Calu3 (cell line): ENCODE data around the gene ZNF710. TPM values are rescaled to one million over a fixed set of nuclear protein-coding genes. Genes with fewer than 3 reads are reported as not detected.
"Not testable (repeated sequence)": the region's sequence is repeated elsewhere in the genome, so short reads cannot be mapped to it uniquely, and the experiment has no call there.

Experiments
- Bru-seq: library from RNA; stranded (reverse); fragments of 400-500 nt; gene quantifications from one replicate; lab custom pipeline; 2021; lab: Mats Ljungman, UMichigan
- BruChase-seq, 2 experiments: library from RNA; stranded (reverse); fragments of 400-500 nt; gene quantifications; one replicate each; lab custom pipeline; 2021; lab: Mats Ljungman, UMichigan
- BruUV-seq: library from RNA; stranded (reverse); fragments of 400-500 nt; replicated peaks from 2 replicates; lab custom pipeline; 2021; lab: Mats Ljungman, UMichigan
- CTCF ChIA-PET: fragments of 300-600 bp; sonication (Branson Sonifier 250); formaldehyde crosslinking; loops from one replicate; lab custom pipeline; 2022; ENCODE audit warnings: antibody characterized with exemption; lab: Charles Lee
- DNase-seq: peaks from one replicate; pipeline ENCODE4 v3.0.0; 2022
- H3K27ac Mint-ChIP-seq: one replicate; pipeline ENCODE4 v1.8.0; 2022; ENCODE audit warnings: mixed read lengths; ENCODE audit not compliant: unreplicated experiment
- H3K27me3 Mint-ChIP-seq: one replicate; pipeline ENCODE4 v1.8.0; 2022; ENCODE audit warnings: mixed read lengths; ENCODE audit not compliant: unreplicated experiment
- H3K36me3 Mint-ChIP-seq: one replicate; pipeline ENCODE4 v1.8.0; 2022; ENCODE audit warnings: mild to moderate bottlenecking, moderate library complexity, mixed read lengths; ENCODE audit not compliant: insufficient read depth, unreplicated experiment
- H3K4me1 Mint-ChIP-seq: one replicate; pipeline ENCODE4 v1.8.0; 2022; ENCODE audit warnings: mild to moderate bottlenecking, low read depth, mixed read lengths; ENCODE audit not compliant: unreplicated experiment
- H3K4me3 Mint-ChIP-seq: one replicate; pipeline ENCODE4 v1.8.0; 2022; ENCODE audit warnings: mild to moderate bottlenecking, low read depth, moderate library complexity, mixed read lengths; ENCODE audit not compliant: unreplicated experiment
- H3K9me3 Mint-ChIP-seq: one replicate; pipeline ENCODE4 v1.8.0; 2022; ENCODE audit warnings: low read depth, mixed read lengths; ENCODE audit not compliant: unreplicated experiment
- CTCF ChIP-seq: fragments of 200-600 bp; IDR thresholded peaks from one replicate; pipeline ENCODE4 v1.8.0; 2022; ENCODE audit warnings: antibody characterized with exemption; ENCODE audit not compliant: unreplicated experiment
- intact Hi-C: fragments of 100-400 bp; cut with micrococcal nuclease; formaldehyde crosslinking; loops from one replicate; pipeline ENCODE4 v1.10.0; 2022; ENCODE audit not compliant: unreplicated experiment
- long read RNA-seq: library from polyadenylated mRNA; stranded (forward); transcript quantifications from one replicate; pipeline ENCODE4 v2.0.0, GENCODE V29; 2022
- total RNA-seq: library from RNA; stranded (reverse); gene quantifications from 2 replicates; pipeline ENCODE4 v1.2.3, GENCODE V29; 2022

ZNF710 gene
- total RNA-seq (14.3 and 15.4 TPM in 2 replicates), Bru-seq, nascent RNA (percentile 66 among the genes with signal in this experiment), BruChase-seq, experiment 1, labeled RNA remaining after a 6-hour chase (percentile 61 among the genes with signal in this experiment), BruChase-seq, experiment 2, labeled RNA remaining after a 2-hour chase (percentile 65 among the genes with signal in this experiment)
- long read RNA-seq, full-length matches to known transcripts, result 1 of 5 reads
- long read RNA-seq, partial matches to known transcripts, result 1 of 5 reads
- long read RNA-seq, other reads (novel, unspliced or antisense), result 3 of 5 reads

GRCh38 chr15:90001062-90001682, at the start of gene ZNF710:
Gene ZNF710 (plus strand): TSS chr15:90001324. CDS start chr15:90067138, 65,814 bp downstream.
- Mint-ChIP-seq H3K36me3 (peaks cover 29% of the 10 kb centered on the region), H3K27me3 (no peaks in the 10 kb centered on the region), H3K4me1 (peaks cover 37% of the 10 kb centered on the region), H3K27ac (peak within 1 kb of the TSS; percentile 81), H3K9me3 (no peaks in the 10 kb centered on the region), H3K4me3 (peak within 1 kb of the TSS; percentile 71)
- DNase-seq, result peak; percentile 34
- intact Hi-C loops, result loop anchor here (10.0 kb wide), 1 partner anchor 54 kb away; no protein-coding TSS in a partner anchor
- BruUV-seq, result TSS peak; percentile 62
- CTCF ChIA-PET, result interaction anchor here (0.7 kb wide), 1 partner anchor 54 kb away, joined by 4 read pairs; no protein-coding TSS in a partner anchor
- TF ChIP-seq CTCF, result no peak

DNA sequence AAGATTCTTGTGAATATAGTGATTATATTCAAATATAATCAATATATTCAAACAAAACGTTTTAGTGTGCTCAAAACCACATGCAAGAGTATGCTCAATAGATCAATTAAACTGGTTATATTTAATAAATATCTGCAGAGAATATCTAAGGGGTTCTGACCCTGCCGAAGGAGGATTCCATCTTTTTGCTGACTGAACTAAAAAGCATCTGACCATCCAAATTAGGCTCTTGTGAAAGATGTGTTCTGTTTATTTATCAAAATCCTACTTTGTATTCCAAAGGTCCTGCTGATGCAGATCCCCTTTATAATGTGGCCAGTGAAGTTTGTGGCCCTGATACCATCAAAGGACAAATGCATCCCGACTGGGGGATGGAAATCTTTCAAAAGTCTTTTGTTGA, 46.6 kb upstream of the ZNF710 start:
- CTCF ChIA-PET, result no interaction called here
- no TSS peak for BruUV-seq
- Mint-ChIP-seq H3K27ac (no peak overlapping the region), H3K27me3 (no peaks in the 10 kb centered on the region), H3K4me3 (no peak overlapping the region), H3K36me3 (no peaks in the 10 kb centered on the region), H3K9me3 (no peaks in the 10 kb centered on the region), H3K4me1 (no peaks in the 10 kb centered on the region)
- TF ChIP-seq CTCF, result no peak
- no peak for DNase-seq
- intact Hi-C loops, result no loop called here

DNA sequence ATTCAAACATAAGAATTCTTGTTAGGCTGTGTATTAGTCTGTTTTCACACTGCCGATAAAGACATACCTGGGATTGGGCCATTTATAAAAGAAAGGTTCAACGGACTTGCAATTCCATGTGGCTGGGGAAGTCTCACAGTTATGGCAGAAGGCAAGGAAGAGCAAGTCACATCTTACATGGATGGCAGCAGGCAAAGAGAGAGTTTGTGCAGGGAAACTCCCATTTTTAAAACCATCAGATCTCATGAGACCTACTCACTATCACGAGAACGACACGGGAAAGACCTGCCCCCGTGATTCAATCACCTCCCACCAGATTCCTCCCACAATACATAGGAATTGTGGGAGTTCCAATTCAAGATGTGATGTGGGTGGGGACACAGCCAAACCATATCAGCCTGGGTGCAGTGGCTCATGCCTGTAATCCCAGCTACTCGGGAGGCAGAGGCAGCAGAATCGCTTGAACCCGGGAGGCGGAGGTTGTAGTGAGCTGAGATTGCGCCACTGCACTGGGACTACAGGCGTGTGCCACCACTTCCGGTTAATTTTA, 45.6 kb upstream of the ZNF710 start:
- BruUV-seq, H3K27me3 Mint-ChIP-seq: not testable (repeated sequence)

DNA sequence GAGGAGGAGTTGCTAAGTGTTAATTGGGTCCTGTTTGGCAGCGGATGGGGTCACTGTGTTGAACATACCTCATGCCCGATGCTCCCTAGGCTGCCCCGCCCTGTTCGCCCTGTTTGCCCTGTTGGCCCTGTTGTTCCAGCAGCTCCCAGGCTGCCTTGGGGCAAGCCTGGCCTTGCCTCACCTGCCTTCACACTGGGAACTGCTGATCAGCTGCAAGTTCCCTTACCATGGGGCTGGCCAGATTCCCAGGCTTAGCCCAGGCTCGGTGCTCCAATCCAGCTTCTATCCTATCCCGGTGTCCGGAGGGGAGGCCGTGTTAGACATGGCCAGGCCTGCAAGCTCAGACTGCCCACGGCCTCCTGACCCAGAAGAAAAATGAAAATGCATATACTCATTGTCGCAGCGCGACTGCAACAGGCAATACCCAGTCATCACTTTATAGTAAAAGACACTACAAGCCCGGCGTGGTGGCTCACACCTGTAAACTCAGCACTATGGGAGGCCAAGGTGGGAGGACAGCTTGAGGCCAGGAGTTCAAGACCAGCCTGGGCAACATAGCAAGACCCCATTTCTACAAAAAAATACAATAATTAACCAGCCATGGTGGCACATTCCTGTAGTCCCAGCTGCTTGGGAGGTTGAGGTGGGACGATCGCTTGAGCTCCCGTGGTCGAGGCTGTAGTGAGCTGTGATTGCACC, 42.9 kb upstream of the ZNF710 start:
- no peaks in the 10 kb centered on the region for H3K4me1 Mint-ChIP-seq
- no peaks in the 10 kb centered on the region for H3K9me3 Mint-ChIP-seq
- no TSS peak for BruUV-seq
- intact Hi-C loops, result no loop called here
- no peaks in the 10 kb centered on the region for H3K27me3 Mint-ChIP-seq
- no peak for DNase-seq
- no peaks in the 10 kb centered on the region for H3K36me3 Mint-ChIP-seq
- TF ChIP-seq CTCF, result no peak
- H3K4me3 Mint-ChIP-seq, result no peak overlapping the region
- H3K27ac Mint-ChIP-seq, result no peak overlapping the region
- CTCF ChIA-PET, result interaction anchor here (0.7 kb wide), 1 partner anchor 13 kb away, joined by 3 read pairs; no protein-coding TSS in a partner anchor

More for the DNA sequence above, 45.6 kb upstream of the ZNF710 start:
- DNase-seq, H3K4me1 Mint-ChIP-seq, CTCF ChIA-PET, H3K36me3 Mint-ChIP-seq, H3K9me3 Mint-ChIP-seq, intact Hi-C loops, H3K27ac Mint-ChIP-seq, H3K4me3 Mint-ChIP-seq: not testable (repeated sequence)
